GM13976 (cell line): ENCODE measurements around the gene MYO5B.
"Not testable (repeated sequence)": the region's sequence is repeated elsewhere in the genome, so short reads cannot be mapped to it uniquely, and the experiment has no call there.

Source experiments
- DNase-seq: peaks from one replicate; pipeline ENCODE4 v3.0.0; 2012; ENCODE audit warnings: low spot score
- in situ Hi-C: fragments of 300-500 bp; cut with MboI; formaldehyde crosslinking; loops from one replicate; pipeline ENCODE4 v1.12.0; 2022; ENCODE audit warnings: low sequenced_read_pairs, mixed read lengths, inconsistent platforms; ENCODE audit not compliant: unreplicated experiment
- TF ChIP-seq, protein P1 (sequence below): IDR thresholded peaks from 2 replicates; pipeline ENCODE4 v1.5.1; 2012; ENCODE audit warnings: borderline replicate concordance, mild to moderate bottlenecking; ENCODE audit not compliant: insufficient read depth; ENCODE audit errors: extremely low read depth, missing control alignments, control extremely low read depth

MYO5B gene

DNA sequence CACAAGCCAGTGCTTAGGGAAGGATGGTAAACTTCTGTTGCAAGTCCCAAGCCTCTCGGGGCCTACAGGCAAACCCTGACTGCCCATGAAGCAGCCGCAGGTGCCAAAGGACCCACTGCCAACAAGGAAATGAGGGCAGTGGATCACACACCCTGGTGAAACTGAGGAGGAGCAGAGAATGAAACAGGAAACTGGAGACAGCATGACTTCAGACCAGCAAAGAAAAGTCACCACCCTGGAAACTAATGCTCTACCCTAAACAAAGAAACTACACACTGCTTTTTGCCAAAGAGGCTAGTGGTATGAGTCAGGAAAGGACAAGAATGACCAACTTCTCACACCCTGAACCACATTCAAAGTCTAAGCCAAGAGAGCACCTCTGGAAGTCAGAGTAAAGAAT is 97.2 kb downstream of the MYO5B start:
- TF ChIP-seq, protein P1, sequence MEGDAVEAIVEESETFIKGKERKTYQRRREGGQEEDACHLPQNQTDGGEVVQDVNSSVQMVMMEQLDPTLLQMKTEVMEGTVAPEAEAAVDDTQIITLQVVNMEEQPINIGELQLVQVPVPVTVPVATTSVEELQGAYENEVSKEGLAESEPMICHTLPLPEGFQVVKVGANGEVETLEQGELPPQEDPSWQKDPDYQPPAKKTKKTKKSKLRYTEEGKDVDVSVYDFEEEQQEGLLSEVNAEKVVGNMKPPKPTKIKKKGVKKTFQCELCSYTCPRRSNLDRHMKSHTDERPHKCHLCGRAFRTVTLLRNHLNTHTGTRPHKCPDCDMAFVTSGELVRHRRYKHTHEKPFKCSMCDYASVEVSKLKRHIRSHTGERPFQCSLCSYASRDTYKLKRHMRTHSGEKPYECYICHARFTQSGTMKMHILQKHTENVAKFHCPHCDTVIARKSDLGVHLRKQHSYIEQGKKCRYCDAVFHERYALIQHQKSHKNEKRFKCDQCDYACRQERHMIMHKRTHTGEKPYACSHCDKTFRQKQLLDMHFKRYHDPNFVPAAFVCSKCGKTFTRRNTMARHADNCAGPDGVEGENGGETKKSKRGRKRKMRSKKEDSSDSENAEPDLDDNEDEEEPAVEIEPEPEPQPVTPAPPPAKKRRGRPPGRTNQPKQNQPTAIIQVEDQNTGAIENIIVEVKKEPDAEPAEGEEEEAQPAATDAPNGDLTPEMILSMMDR = no peak
- in situ Hi-C loops = no loop called here
- DNase-seq = no peak

DNA sequence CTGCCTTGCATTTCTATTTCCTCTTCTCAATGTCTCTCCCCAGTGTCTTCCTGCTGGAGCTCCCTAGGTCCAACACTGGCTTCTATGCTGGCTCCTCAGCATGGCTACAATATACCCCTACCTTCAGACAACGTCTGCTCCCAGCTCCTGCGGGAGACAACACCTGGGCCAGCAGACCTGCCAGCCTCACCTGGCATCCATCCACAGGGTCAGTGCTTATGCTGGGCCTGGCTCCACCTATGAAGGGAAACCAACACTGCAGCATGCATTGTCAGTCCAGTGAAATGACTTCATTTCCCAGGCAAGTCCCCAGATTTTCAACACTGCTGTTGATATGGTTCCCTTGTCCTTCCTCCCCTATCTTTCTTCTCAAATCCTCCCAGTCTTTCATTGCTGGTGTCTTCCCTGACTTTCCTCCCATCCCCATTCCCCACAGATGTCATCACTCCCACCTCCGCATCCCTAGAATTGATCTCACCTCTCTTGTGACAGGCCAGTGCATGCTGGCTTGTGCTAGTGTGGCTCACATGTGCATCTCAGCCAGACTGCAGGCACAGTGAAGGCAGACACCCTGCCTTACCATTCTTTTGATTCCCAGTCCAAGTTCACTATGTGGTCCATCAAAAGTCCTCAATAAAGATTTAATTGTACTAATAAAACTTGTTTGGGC is 98.0 kb downstream of the MYO5B start:
- in situ Hi-C loops = no loop called here
- no peak for DNase-seq
- TF ChIP-seq, protein P1 = no peak

DNA sequence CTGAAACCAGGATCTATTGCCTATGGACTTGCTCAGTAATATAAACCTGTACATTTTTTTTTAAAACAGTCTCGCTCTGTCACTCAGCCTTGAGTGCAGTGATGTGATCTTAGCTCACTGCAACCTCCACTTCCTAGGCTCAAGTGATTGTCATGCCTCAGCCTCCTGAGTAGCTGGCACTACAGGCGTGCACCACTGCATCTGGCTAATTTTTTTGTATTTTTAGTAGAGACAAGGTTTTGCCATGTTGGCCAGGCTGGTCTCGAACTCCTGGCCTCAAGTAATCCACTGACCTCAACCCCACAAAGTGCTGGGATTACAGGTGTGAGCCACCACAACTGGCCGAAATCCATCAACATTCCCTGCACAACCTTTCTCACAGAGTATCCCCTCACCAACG is 100.2 kb downstream of the MYO5B start:
- in situ Hi-C loops, DNase-seq: not testable (repeated sequence)

DNA sequence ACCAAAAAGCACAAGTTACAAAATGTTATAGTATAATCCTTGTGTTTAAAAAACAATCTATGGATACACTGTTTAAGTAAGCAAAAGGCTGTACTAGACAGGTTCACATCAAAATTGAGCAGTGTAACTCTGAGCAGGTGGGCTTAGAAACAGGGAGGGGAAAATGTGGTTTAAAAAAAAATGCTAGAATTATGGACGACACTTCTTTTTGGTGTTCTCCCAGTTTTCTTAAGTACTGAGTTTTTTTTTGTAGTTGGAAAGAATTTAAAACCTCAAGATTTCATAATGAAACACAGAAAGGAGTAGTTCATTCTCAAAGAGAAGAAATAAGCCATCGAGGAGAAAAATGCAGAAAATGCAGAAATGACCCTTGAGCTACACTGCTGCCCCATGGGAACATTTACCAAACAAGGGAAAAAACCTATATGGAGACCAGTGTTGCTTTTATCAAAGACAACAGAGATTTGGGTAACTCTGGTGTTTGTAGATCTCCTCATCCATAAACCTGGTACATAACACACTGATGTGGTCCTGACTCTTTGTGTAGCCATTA is 100.7 kb downstream of the MYO5B start:
- TF ChIP-seq, protein P1 = no peak
- in situ Hi-C loops = no loop called here
- DNase-seq = no peak

DNA sequence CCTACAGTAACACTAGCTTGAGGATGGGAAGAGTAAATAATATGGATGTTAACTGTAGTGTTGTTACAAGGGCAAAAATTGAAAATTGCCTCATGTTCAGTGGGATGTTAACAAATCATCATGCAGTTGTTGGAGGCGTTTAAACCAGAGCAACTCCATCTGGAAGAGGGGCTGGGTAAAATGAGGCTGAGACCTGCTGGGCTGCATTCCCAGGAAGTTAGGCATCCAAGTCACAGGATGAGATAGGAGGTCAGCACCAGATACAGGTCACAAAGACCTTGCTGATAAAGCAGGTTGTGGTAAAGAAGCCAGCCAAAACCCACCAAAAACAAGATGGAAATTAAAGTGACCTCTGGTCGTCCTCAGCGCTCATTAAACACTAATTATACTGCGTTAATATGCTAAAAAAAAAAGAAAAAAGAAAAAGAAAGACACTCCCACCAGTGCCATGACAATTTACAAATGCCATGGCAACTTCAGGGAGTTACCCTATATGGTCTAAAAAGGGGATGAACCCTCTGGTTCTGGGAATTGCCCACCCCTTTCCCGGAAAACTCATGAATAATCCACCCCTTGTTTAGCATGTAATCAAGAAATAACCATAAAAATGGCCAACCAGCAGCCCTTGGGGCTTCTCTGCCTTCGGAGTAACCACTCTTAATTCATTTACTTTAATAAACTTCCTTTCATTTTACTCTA is 101.4 kb downstream of the MYO5B start:
- TF ChIP-seq, protein P1 = no peak
- in situ Hi-C loops = no loop called here
- no peak for DNase-seq

DNA sequence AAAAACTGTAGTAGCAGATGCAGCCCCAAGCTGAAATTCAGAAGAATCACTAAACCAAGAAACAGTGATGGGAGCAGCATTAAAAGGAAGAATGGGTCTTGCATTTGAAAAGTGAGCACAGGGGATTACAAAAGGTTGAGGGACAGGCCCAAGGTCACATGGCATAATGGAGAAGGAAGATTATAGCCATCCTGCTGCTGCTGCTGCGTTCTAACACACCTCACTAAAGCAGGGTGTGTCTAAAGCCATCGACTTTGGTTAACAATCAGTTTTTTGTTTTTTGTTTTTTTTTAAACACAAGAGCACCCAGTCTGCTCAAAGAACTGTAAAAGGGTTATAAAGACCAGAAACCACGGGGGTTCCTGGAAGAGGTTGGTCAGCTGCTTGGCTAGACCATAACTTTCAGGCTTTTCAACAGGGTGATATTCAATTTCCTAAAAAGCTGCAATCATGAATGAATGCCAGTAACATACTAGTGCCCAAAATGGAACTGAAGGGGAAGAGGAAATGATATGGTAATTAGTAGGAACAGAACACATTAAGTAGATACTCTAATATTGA is 102.6 kb downstream of the MYO5B start:
- no peak for DNase-seq
- TF ChIP-seq, protein P1 = no peak
- in situ Hi-C loops = no loop called here
